CMK (cell line): ENCODE results near the gene SEPTIN7.

Source experiments
- DNase-seq: peaks from one replicate; pipeline ENCODE4 v3.0.0-alpha.2; 2010; ENCODE audit warnings: low read depth

SEPTIN7 gene

GRCh38 chr7:35787925-35788324, 12.9 kb upstream of the SEPTIN7 start:
- DNase-seq = no peak

- no peak for DNase-seq
Observed at GRCh38 chr7:35792472-35792871, 8.4 kb upstream of the SEPTIN7 start.

- DNase-seq = no peak
Observed at GRCh38 chr7:35792873-35793489, 7.9 kb upstream of the SEPTIN7 start.

- DNase-seq = no peak
Observed at GRCh38 chr7:35797311-35797710, 3.5 kb upstream of the SEPTIN7 start.

GRCh38 chr7:35799846-35800717, 775 bp upstream of the SEPTIN7 start:
- peak; percentile 63 for DNase-seq

- peak; percentile 31 for DNase-seq
Observed at GRCh38 chr7:35801392-35802101, 690 bp downstream of the SEPTIN7 start.

- DNase-seq = no peak
Observed at GRCh38 chr7:35802102-35802466, 1.2 kb downstream of the SEPTIN7 start.

- no peak for DNase-seq
Observed at GRCh38 chr7:35802649-35803048, 1.8 kb downstream of the SEPTIN7 start.

GRCh38 chr7:35804231-35804970, 3.5 kb downstream of the SEPTIN7 start:
- no peak for DNase-seq

GRCh38 chr7:35805876-35806275, 5.0 kb downstream of the SEPTIN7 start:
- DNase-seq = no peak

GRCh38 chr7:35816514-35816913, 15.7 kb downstream of the SEPTIN7 start:
- no peak for DNase-seq

- no peak for DNase-seq
Observed at GRCh38 chr7:35817181-35817580, 16.3 kb downstream of the SEPTIN7 start.

GRCh38 chr7:35817930-35818329, 17.1 kb downstream of the SEPTIN7 start:
- DNase-seq = no peak

GRCh38 chr7:35818513-35818912, 17.7 kb downstream of the SEPTIN7 start:
- no peak for DNase-seq

- no peak for DNase-seq
Observed at GRCh38 chr7:35819310-35819709, 18.5 kb downstream of the SEPTIN7 start.

GRCh38 chr7:35819954-35820703, 19.3 kb downstream of the SEPTIN7 start:
- no peak for DNase-seq

GRCh38 chr7:35820858-35821257, 20.0 kb downstream of the SEPTIN7 start:
- no peak for DNase-seq

- no peak for DNase-seq
Observed at GRCh38 chr7:35823440-35823839, 22.6 kb downstream of the SEPTIN7 start.

- no peak for DNase-seq
Observed at GRCh38 chr7:35825974-35826373, 25.1 kb downstream of the SEPTIN7 start.

GRCh38 chr7:35826751-35827150, 25.9 kb downstream of the SEPTIN7 start:
- no peak for DNase-seq

GRCh38 chr7:35828817-35829216, 28.0 kb downstream of the SEPTIN7 start:
- no peak for DNase-seq

GRCh38 chr7:35831208-35831607, 30.4 kb downstream of the SEPTIN7 start:
- no peak for DNase-seq
